Smooth muscle cell (in vitro differentiated cells): ENCODE measurements around the gene RSAD2. TPM values are rescaled to one million over a fixed set of nuclear protein-coding genes. Genes with fewer than 3 reads are reported as not detected.

Experiments used
- DNase-seq: peaks from one replicate; lab custom pipeline; 2025; ENCODE audit not compliant: unreplicated experiment; lab: John Stamatoyannopoulos, UW
- H2AFZ ChIP-seq: fragments of 200-600 bp; sonication (generic); 2 replicates; pipeline ENCODE4 v1.6.0; 2016; ENCODE audit warnings: antibody characterized with exemption, low read depth, mild to moderate bottlenecking
- H3F3A ChIP-seq: fragments of 200-600 bp; sonication (generic); 2 replicates; pipeline ENCODE4 v1.6.0; 2017; ENCODE audit warnings: antibody characterized with exemption, low read depth
- H3K27ac ChIP-seq: fragments of 200-600 bp; sonication (generic); 2 replicates; pipeline ENCODE4 v1.5.1; 2016; ENCODE audit warnings: low read depth, mild to moderate bottlenecking
- H3K27me3 ChIP-seq: fragments of 200-600 bp; sonication (generic); 2 replicates; pipeline ENCODE4 v1.6.1; 2016; ENCODE audit warnings: low read depth, mild to moderate bottlenecking
- H3K36me3 ChIP-seq: fragments of 200-600 bp; sonication (generic); 2 replicates; pipeline ENCODE4 v1.5.1; 2016; ENCODE audit warnings: low read depth
- H3K4me1 ChIP-seq: fragments of 200-600 bp; sonication (generic); 2 replicates; pipeline ENCODE4 v1.5.1; 2016; ENCODE audit warnings: low read depth
- H3K4me2 ChIP-seq: fragments of 200-600 bp; sonication (generic); 2 replicates; pipeline ENCODE4 v1.6.0; 2016; ENCODE audit warnings: mild to moderate bottlenecking
- H3K4me3 ChIP-seq: fragments of 200-600 bp; sonication (generic); 2 replicates; pipeline ENCODE4 v1.5.1; 2016; ENCODE audit warnings: mild to moderate bottlenecking
- H3K79me2 ChIP-seq: fragments of 200-600 bp; sonication (generic); 2 replicates; pipeline ENCODE4 v1.6.0; 2016; ENCODE audit warnings: low read depth, mild to moderate bottlenecking
- H3K9ac ChIP-seq: fragments of 200-600 bp; sonication (generic); 2 replicates; pipeline ENCODE4 v1.6.0; 2016; ENCODE audit warnings: low read depth
- H3K9me3 ChIP-seq: fragments of 200-600 bp; sonication (generic); replicated peaks from 2 replicates; pipeline ENCODE4 v1.5.1; 2016; ENCODE audit warnings: low read depth
- H4K20me1 ChIP-seq: fragments of 200-600 bp; sonication (generic); 2 replicates; pipeline ENCODE4 v1.6.0; 2016; ENCODE audit warnings: low read depth
- WGBS: methylation state at CpG from one replicate; pipeline ENCODE4 v1.1.7; 2016; ENCODE audit warnings: low lambda C conversion rate; 5-methylcytosine and 5-hydroxymethylcytosine counted together
- polyA plus RNA-seq: library from polyadenylated mRNA; unstranded; fragments of >200 nt; fragmentation: Nextera tagmentation; extraction: Ambion mirVana; gene quantifications from 2 replicates; pipeline ENCODE4 v1.2.1, GENCODE V29; 2016
- total RNA-seq: library from RNA; depleted of rRNA; stranded (reverse); fragments of >200 nt; gene quantifications from 2 replicates; pipeline ENCODE4 v1.2.3, GENCODE V29; 2014
- TF ChIP-seq, protein P1 (sequence below): fragments of 200-600 bp; sonication (generic); IDR thresholded peaks from 2 replicates; pipeline ENCODE4 v1.5.1; 2017; ENCODE audit warnings: borderline replicate concordance, mild to moderate bottlenecking, antibody characterized with exemption; ENCODE audit not compliant: insufficient read depth, poor library complexity, severe bottlenecking

The RSAD2 gene
- total and polyA plus RNA-seq, 2 experiments from 2014 or later = not detected

DNA sequence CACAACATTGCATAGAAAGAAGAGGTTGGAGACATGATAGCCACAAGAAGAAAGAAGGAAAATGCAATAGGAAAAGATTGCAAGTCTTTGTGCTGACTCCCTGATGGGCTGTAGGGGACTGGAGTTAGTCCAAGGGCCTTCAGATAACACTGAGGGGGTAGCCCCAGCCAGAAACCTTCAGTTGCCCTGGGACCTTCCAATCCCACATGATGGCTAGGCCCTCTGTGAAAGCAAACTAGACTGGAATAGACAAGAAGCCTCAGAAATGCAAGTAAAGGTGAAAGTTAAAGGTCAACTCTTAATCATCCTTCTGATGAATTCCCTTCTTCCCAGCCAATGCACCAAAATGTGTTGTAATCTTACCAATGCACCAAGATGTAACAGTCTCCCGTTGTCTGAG lies 31.0 kb upstream of the RSAD2 start:
- no peak overlapping the region for H2AFZ ChIP-seq
- no peaks in the 10 kb centered on the region for H3K79me2 ChIP-seq
- 87% methylated on average over 1 of the region's 1 CpG for WGBS
- no peaks in the 10 kb centered on the region for H4K20me1 ChIP-seq
- no peaks in the 10 kb centered on the region for H3K27me3 ChIP-seq
- H3F3A ChIP-seq = no peaks in the 10 kb centered on the region
- H3K4me2 ChIP-seq = no peak overlapping the region
- no peaks in the 10 kb centered on the region for H3K36me3 ChIP-seq
- DNase-seq = no peak
- TF ChIP-seq, protein P1, sequence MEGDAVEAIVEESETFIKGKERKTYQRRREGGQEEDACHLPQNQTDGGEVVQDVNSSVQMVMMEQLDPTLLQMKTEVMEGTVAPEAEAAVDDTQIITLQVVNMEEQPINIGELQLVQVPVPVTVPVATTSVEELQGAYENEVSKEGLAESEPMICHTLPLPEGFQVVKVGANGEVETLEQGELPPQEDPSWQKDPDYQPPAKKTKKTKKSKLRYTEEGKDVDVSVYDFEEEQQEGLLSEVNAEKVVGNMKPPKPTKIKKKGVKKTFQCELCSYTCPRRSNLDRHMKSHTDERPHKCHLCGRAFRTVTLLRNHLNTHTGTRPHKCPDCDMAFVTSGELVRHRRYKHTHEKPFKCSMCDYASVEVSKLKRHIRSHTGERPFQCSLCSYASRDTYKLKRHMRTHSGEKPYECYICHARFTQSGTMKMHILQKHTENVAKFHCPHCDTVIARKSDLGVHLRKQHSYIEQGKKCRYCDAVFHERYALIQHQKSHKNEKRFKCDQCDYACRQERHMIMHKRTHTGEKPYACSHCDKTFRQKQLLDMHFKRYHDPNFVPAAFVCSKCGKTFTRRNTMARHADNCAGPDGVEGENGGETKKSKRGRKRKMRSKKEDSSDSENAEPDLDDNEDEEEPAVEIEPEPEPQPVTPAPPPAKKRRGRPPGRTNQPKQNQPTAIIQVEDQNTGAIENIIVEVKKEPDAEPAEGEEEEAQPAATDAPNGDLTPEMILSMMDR = no peak
- H3K27ac ChIP-seq = no peak overlapping the region
- no peak overlapping the region for H3K9ac ChIP-seq
- H3K9me3 ChIP-seq = peaks cover 17% of the 10 kb centered on the region
- H3K4me3 ChIP-seq = no peak overlapping the region
- no peaks in the 10 kb centered on the region for H3K4me1 ChIP-seq

DNA sequence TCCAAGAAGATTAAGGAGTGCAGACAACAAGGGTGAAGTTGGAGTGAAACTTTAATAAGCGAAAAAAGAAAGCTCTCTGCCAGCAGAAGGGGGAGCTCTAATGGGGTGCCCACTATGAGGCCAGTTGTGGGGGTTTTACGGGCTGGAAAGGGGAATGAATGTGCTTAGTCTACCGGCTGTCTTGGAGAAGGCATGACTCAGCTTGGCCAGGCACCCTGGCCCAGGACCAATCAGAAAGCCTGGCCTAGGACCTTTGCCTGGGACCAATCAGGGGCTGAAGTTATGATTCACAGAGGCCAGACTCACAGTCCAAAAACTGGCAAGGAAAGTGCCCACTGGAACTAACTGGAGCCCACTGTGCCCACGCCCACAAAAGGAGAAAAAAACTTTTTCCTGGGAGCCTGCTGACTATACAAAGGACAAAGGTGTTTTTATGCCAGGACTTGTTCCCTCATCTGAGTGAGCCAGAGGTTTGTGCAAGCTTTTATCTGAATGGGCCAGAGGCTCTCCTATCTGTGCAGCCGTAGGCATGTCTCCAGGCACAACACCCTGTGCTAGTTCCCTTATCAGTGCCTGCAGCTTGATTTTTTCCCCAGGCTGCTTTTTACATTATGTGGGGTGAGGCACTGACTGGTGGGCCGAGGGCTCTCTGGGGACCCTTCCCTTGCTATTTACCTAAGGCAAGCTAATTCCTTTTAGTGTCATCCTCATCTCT lies 30.5 kb upstream of the RSAD2 start:
- Histone ChIP-seq H3F3A (no peaks in the 10 kb centered on the region), H3K79me2 (no peaks in the 10 kb centered on the region), H2AFZ (no peak overlapping the region), H3K27ac (no peak overlapping the region), H3K9ac (no peak overlapping the region), H4K20me1 (no peaks in the 10 kb centered on the region), H3K27me3 (no peaks in the 10 kb centered on the region), H3K4me3 (no peak overlapping the region), H3K9me3 (peaks cover 17% of the 10 kb centered on the region), H3K36me3 (no peaks in the 10 kb centered on the region), H3K4me2 (no peak overlapping the region), H3K4me1 (no peaks in the 10 kb centered on the region)
- DNase-seq = no peak
- TF ChIP-seq, protein P1 = no peak
- 89% methylated on average over 6 of the region's 6 CpGs for WGBS

DNA sequence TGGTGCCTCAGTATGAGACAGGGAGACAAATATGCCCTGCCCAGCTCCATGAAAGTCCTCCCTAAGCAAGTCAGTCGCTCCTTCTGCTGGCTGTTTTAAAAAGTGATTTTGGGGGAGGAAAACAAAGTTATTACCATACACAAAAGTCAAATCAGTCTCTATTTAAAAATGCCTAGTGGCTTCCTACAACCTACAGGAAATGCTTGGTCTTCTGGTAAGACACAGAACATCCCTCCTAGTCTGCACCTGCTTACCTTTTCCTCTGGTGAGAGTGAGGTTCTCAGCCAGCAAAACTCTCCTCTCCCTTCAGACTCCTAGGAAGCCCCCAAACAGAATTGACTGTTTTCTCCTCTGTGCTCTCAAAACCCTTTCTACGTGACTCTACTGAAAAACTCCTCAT lies 25.4 kb upstream of the RSAD2 start:
- H3K36me3 ChIP-seq = no peaks in the 10 kb centered on the region
- DNase-seq = no peak
- no peaks in the 10 kb centered on the region for H3K79me2 ChIP-seq
- H3F3A ChIP-seq = peaks cover 3% of the 10 kb centered on the region
- no peaks in the 10 kb centered on the region for H3K4me1 ChIP-seq
- no peak overlapping the region for H3K27ac ChIP-seq
- no peak overlapping the region for H3K4me2 ChIP-seq
- TF ChIP-seq, protein P1 = no peak
- no peaks in the 10 kb centered on the region for H4K20me1 ChIP-seq
- H3K9me3 ChIP-seq = no peaks in the 10 kb centered on the region
- WGBS = 90% methylated on average over 2 of the region's 2 CpGs
- H3K4me3 ChIP-seq = no peak overlapping the region
- no peaks in the 10 kb centered on the region for H3K27me3 ChIP-seq
- no peak overlapping the region for H2AFZ ChIP-seq
- no peak overlapping the region for H3K9ac ChIP-seq

DNA sequence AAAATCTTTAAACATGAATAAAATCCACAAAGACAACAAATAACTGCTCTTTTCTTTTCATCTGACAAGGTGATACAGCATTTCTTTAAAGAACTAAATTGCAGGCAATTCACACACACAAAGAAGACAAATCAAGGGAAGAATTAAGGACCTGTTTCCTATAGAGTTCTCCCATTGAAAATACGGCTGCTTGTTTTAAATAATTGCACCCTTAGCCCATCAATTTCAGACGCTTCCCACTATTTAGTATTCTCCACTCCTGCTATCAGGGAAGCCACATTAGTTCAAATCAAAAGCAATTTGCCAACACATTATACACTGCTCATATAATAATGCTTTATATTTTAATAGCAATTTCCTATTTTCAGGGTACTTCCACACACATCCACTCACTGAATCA lies 23.2 kb upstream of the RSAD2 start:
- TF ChIP-seq, protein P1 = no peak
- no peak overlapping the region for H3K4me2 ChIP-seq
- no peak for DNase-seq
- H3K27me3 ChIP-seq = no peaks in the 10 kb centered on the region
- no peaks in the 10 kb centered on the region for H3K4me1 ChIP-seq
- H3K36me3 ChIP-seq = no peaks in the 10 kb centered on the region
- no peak overlapping the region for H3K4me3 ChIP-seq
- no peak overlapping the region for H3K9ac ChIP-seq
- H3K27ac ChIP-seq = no peak overlapping the region
- peaks cover 3% of the 10 kb centered on the region for H3F3A ChIP-seq
- no peaks in the 10 kb centered on the region for H3K9me3 ChIP-seq
- H3K79me2 ChIP-seq = no peaks in the 10 kb centered on the region
- H2AFZ ChIP-seq = no peak overlapping the region
- no peaks in the 10 kb centered on the region for H4K20me1 ChIP-seq
- WGBS = 65% methylated on average over 2 of the region's 2 CpGs
